HepG2 (cell line): ENCODE measurements around the gene OASL. TPM values are rescaled to one million over a fixed set of nuclear protein-coding genes. Genes with fewer than 3 reads are reported as not detected.
A peak's percentile ranks its signal among the peaks of the same experiment; 100 is the strongest.

ENCODE experiments used
- HOXA7 ChIP-seq: sonication (generic); formaldehyde crosslinking; IDR thresholded peaks from 2 replicates; pipeline ENCODE4 v1.8.1; 2022; ENCODE audit warnings: mild to moderate bottlenecking, missing genetic modification reagents, moderate library complexity
- IKZF5 ChIP-seq: IDR thresholded peaks from 2 replicates; pipeline ENCODE4 v1.6.1; 2018; ENCODE audit warnings: missing genetic modification reagents, mild to moderate bottlenecking, missing compliant biosample characterization
- KAT7 ChIP-seq: IDR thresholded peaks from 2 replicates; pipeline ENCODE4 v1.6.1; 2018; ENCODE audit warnings: borderline replicate concordance, missing compliant biosample characterization
- KDM2A ChIP-seq: sonication (generic); formaldehyde crosslinking; IDR thresholded peaks from 2 replicates; pipeline ENCODE4 v1.4.0; 2020; ENCODE audit warnings: low read depth, missing genetic modification reagents, borderline replicate concordance
- KLF15 ChIP-seq: sonication (generic); formaldehyde crosslinking; IDR thresholded peaks from 2 replicates; pipeline ENCODE4 v1.8.1; 2023; ENCODE audit warnings: borderline replicate concordance, mild to moderate bottlenecking, inconsistent platforms, missing genetic modification reagents, mixed read lengths
- RELA ChIP-seq: sonication (generic); formaldehyde crosslinking; IDR thresholded peaks from 2 replicates; pipeline ENCODE4 v1.4.0; 2020; ENCODE audit warnings: missing genetic modification reagents
- REXO4 ChIP-seq: sonication (generic); formaldehyde crosslinking; IDR thresholded peaks from 2 replicates; pipeline ENCODE4 v1.8.0; 2022; ENCODE audit warnings: missing genetic modification reagents, mild to moderate bottlenecking, borderline replicate concordance
- TAF15 ChIP-seq: fragments of 200-400 bp; formaldehyde crosslinking; IDR thresholded peaks from one replicate; pipeline ENCODE4 v1.6.1; 2018; ENCODE audit warnings: mild to moderate bottlenecking, low read depth, low read length; ENCODE audit not compliant: poor library complexity, severe bottlenecking
- TCF7 ChIP-seq: sonication (generic); IDR thresholded peaks from 2 replicates; pipeline ENCODE4 v1.6.1; 2016; ENCODE audit warnings: antibody characterized with exemption, low read depth
- TOPORS ChIP-seq: sonication (generic); formaldehyde crosslinking; IDR thresholded peaks from 2 replicates; pipeline ENCODE4 v1.8.0; 2023; ENCODE audit warnings: mild to moderate bottlenecking, missing genetic modification reagents
- TRAFD1 ChIP-seq: sonication (generic); formaldehyde crosslinking; IDR thresholded peaks from 2 replicates; pipeline ENCODE4 v1.5.1; 2020; ENCODE audit warnings: missing genetic modification reagents, mild to moderate bottlenecking, borderline replicate concordance
- ZBTB8A ChIP-seq: sonication (generic); formaldehyde crosslinking; IDR thresholded peaks from 2 replicates; pipeline ENCODE4 v1.4.0; 2020; ENCODE audit warnings: mild to moderate bottlenecking, low read depth, missing genetic modification reagents, borderline replicate concordance
- ZEB1 ChIP-seq: IDR thresholded peaks from 2 replicates; pipeline ENCODE4 v1.6.1; 2012; ENCODE audit warnings: mild to moderate bottlenecking, low read depth, inconsistent platforms; ENCODE audit not compliant: insufficient replicate concordance
- ZFP37 ChIP-seq: sonication (generic); formaldehyde crosslinking; IDR thresholded peaks from 2 replicates; pipeline ENCODE4 v1.4.0; 2020; ENCODE audit warnings: missing genetic modification reagents, borderline replicate concordance
- ZMYM2 ChIP-seq: sonication (generic); formaldehyde crosslinking; IDR thresholded peaks from 2 replicates; pipeline ENCODE4 v1.8.0; 2022; ENCODE audit warnings: mild to moderate bottlenecking, missing genetic modification reagents
- ZNF282 ChIP-seq: fragments of 450-650 bp; IDR thresholded peaks from 2 replicates; pipeline ENCODE4 v1.6.1; 2018; ENCODE audit not compliant: partially characterized antibody
- ZNF33B ChIP-seq: sonication (generic); formaldehyde crosslinking; IDR thresholded peaks from 2 replicates; pipeline ENCODE4 v1.5.1; 2020; ENCODE audit warnings: mild to moderate bottlenecking, missing genetic modification reagents
- ZNF432 ChIP-seq: sonication (generic); formaldehyde crosslinking; IDR thresholded peaks from 2 replicates; pipeline ENCODE4 v1.5.0; 2020; ENCODE audit warnings: missing genetic modification reagents, mild to moderate bottlenecking, borderline replicate concordance
- ZNF713 ChIP-seq: sonication (generic); formaldehyde crosslinking; IDR thresholded peaks from 2 replicates; pipeline ENCODE4 v1.4.0; 2020; ENCODE audit warnings: mild to moderate bottlenecking, missing genetic modification reagents
- ZNF782 ChIP-seq: sonication (generic); formaldehyde crosslinking; IDR thresholded peaks from 2 replicates; pipeline ENCODE4 v1.4.0; 2020; ENCODE audit warnings: missing genetic modification reagents, mild to moderate bottlenecking, borderline replicate concordance
- ZNF792 ChIP-seq: IDR thresholded peaks from 2 replicates; pipeline ENCODE4 v1.6.1; 2016
- ZNF816 ChIP-seq: sonication (generic); formaldehyde crosslinking; IDR thresholded peaks from 2 replicates; pipeline ENCODE4 v1.8.0; 2022; ENCODE audit warnings: missing genetic modification reagents, mild to moderate bottlenecking, borderline replicate concordance
- ZNF878 ChIP-seq: sonication (generic); formaldehyde crosslinking; IDR thresholded peaks from 2 replicates; pipeline ENCODE4 v1.8.1; 2023; ENCODE audit warnings: mild to moderate bottlenecking, missing genetic modification reagents, moderate library complexity
- ZNF879 ChIP-seq: sonication (generic); formaldehyde crosslinking; IDR thresholded peaks from 2 replicates; pipeline ENCODE4 v1.8.1; 2023; ENCODE audit warnings: missing genetic modification reagents
- ZSCAN22 ChIP-seq: sonication (generic); formaldehyde crosslinking; IDR thresholded peaks from 2 replicates; pipeline ENCODE4 v1.4.0; 2020; ENCODE audit warnings: mild to moderate bottlenecking, missing genetic modification reagents
- polyA plus RNA-seq, 8 experiments: library from polyadenylated mRNA; depleted of rRNA in 3 of 8; stranded (reverse) in 7 of 8; unstranded in 1 of 8; fragments of >200 nt; fragmentation: Illumina TruSeq in 4 of 8; extraction: Trizol in 4 of 8; gene quantifications; 2 replicates each; pipeline versions ENCODE4 v1.2.1 to v1.2.3, GENCODE V29; 2011 to 2016; ENCODE audit warnings: low read depth in 4 of 8, missing spikeins in 1 of 8, mixed read lengths in 1 of 8; ENCODE audit not compliant: insufficient read depth in 1 of 8
- total RNA-seq, 5 experiments: library from RNA; depleted of rRNA; stranded (reverse); fragments of >200 nt; fragmentation: Illumina TruSeq; extraction: Trizol; gene quantifications; 2 replicates each; pipeline ENCODE4 v1.2.3, GENCODE V29; 2016; ENCODE audit warnings: low read depth in 1 of 5
- TF ChIP-seq, protein P1 (sequence below): sonication (generic); formaldehyde crosslinking; IDR thresholded peaks from 2 replicates; pipeline ENCODE4 v1.8.0; 2022; ENCODE audit warnings: missing genetic modification reagents, mild to moderate bottlenecking, borderline replicate concordance

The OASL gene
- total and polyA plus RNA-seq, 2 of the 13 experiments (the other 11 are each of a cell fraction or from before 2014, with no cell fraction given): 0.11 to 0.22 TPM

DNA sequence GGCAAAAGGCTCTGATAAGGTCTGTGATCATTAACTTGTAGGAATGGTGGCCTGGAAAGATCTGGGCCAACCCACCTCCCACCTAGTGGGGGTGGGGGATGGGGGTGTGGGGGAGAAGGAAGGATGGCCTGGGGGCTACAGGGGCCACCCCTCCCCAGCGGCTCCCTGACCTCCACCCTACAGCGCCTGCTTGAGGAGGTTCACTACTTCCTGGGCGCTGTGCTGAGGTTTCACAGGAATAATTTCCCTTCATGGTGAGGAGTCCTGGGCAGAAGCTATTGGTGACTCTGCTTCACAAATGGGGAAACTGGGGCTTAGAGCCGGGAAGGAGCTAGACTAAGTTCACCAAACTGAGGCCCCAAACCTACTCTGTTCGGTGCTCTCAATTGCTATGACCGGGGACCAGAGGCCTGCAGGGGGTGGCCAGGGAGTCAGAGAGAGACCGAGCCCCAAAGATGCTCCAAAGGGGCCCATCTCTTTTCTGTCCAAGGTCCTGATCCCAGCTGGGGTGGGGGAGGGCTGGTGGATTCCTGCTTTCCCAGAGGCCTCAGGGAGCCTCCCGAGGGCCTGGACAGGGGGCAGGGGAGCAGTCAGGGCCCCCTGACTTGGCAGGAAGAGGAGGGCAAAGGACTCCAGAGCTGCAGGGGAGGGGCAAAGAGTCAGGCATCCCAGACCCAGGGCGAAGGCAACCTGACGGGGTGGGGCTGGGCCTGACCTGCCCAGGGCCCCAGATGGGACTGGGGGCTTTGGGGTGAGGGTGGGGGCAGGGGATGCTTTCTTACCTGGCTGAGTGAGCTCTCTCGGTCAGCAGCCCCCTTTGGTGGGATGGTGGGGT is 59.0 kb downstream of the OASL start (continued):
- TF ChIP-seq ZMYM2 (CRISPR knock-in tag): no peak
- TF ChIP-seq ZNF816 (CRISPR knock-in tag): peak; percentile 80; the same call in 1 of the 2 replicates
- no peak for TF ChIP-seq ZNF432
- TF ChIP-seq TAF15: no peak
- no peak for TF ChIP-seq TCF7
- no peak for TF ChIP-seq ZNF782 (CRISPR knock-in tag)
- TF ChIP-seq HOXA7 (CRISPR knock-in tag): no peak
- no peak for TF ChIP-seq KLF15 (CRISPR knock-in tag)
- TF ChIP-seq ZBTB8A: no peak
- TF ChIP-seq REXO4 (CRISPR knock-in tag): no peak
- TF ChIP-seq IKZF5: peak; percentile 20; the same call in 1 of the 2 replicates
- TF ChIP-seq, protein P1, sequence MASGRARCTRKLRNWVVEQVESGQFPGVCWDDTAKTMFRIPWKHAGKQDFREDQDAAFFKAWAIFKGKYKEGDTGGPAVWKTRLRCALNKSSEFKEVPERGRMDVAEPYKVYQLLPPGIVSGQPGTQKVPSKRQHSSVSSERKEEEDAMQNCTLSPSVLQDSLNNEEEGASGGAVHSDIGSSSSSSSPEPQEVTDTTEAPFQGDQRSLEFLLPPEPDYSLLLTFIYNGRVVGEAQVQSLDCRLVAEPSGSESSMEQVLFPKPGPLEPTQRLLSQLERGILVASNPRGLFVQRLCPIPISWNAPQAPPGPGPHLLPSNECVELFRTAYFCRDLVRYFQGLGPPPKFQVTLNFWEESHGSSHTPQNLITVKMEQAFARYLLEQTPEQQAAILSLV (CRISPR knock-in tag): peak; percentile 84
- TF ChIP-seq ZEB1: no peak
- 0 out of 2 replicates have a peak, but pooled peaks have one; percentile 68 for TF ChIP-seq ZNF713 (CRISPR knock-in tag)
- TF ChIP-seq ZNF878: 0 out of 2 replicates have a peak, but pooled peaks have one; percentile 44
- TF ChIP-seq TRAFD1 (CRISPR knock-in tag): no peak
- TF ChIP-seq RELA: no peak
- peak; percentile 45; the same call in 1 of the 2 replicates for TF ChIP-seq KDM2A
- TF ChIP-seq KAT7 (CRISPR knock-in tag): no peak
- no peak; the same call in 1 of the 2 replicates for TF ChIP-seq TOPORS (CRISPR knock-in tag)
- TF ChIP-seq ZNF879 (CRISPR knock-in tag): no peak
- no peak; the same call in 1 of the 2 replicates for TF ChIP-seq ZFP37 (CRISPR knock-in tag)
- TF ChIP-seq ZNF282: no peak
- TF ChIP-seq ZNF33B: no peak; the same call in 1 of the 2 replicates
- 0 out of 2 replicates have a peak, but pooled peaks have one; percentile 17 for TF ChIP-seq ZSCAN22 (CRISPR knock-in tag)
- peak; percentile 65 for TF ChIP-seq ZNF792 (CRISPR knock-in tag)
